A549 treated with AZD2906 at 1 μM for 4 hours (cell line): Measurements from ENCODE around the gene RAB35. TPM values are rescaled to one million over a fixed set of nuclear protein-coding genes. Genes with fewer than 3 reads are reported as not detected.

Experiments
- total RNA-seq: library from RNA; stranded (reverse); fragments of 200-300 nt; extraction: Qiagen RNA extraction; gene quantifications from 5 replicates; pipeline ENCODE4 v1.2.3, GENCODE V29; 2022

RAB35 gene
- total RNA-seq, result 76.5 to 86.6 TPM (median 83.3 TPM) in 5 replicates

DNA sequence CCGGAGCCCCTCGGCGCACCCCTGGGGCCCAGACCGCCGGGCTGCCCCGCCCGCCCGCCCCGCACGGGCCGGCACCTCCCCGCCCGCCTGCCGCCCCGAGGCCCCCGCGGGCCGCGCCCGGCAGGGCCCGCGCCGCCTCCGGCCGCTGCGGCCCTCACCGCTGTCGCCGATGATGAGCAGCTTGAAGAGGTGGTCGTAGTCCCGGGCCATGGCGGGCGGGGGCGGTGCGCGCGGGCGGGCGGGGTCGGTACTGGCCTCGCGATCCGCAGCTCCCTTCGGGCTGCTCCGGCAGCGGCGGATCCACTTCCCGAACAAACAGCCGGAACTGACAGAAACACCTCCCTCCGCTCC is at the start of gene RAB35:
Gene RAB35, minus strand, starts transcription at position 313 of the 351 bp plus-strand sequence. Its CDS starts 103 bp downstream, at position 210.

Other genes starting within 250 kb of the RAB35 start
- 9.4 to 14.4 TPM (median 10.9 TPM) in 5 replicates for gene CIT, start 239.4 kb downstream of the RAB35 start, total RNA-seq
- gene BICDL1, start 127.5 kb downstream of the RAB35 start, total RNA-seq, result 2.9 to 4.6 TPM (median 4.0 TPM) in 5 replicates
- 50.8 to 56.5 TPM (median 51.9 TPM) in 5 replicates for gene GCN1, start 78.0 kb upstream of the RAB35 start, total RNA-seq
- 3,507 to 3,667 TPM (median 3,535 TPM) in 5 replicates for gene RPLP0, start 84.4 kb upstream of the RAB35 start, total RNA-seq
- 207 to 234 TPM (median 224 TPM) in 5 replicates for gene PXN, start 149.0 kb upstream of the RAB35 start, total RNA-seq
- gene RNU4-2, start 175.2 kb upstream of the RAB35 start, total RNA-seq, result 10.8 to 65.1 TPM in 2 of 5 replicates, not detected in the others
- 97.7 TPM in 1 of 5 replicates, not detected in the others for gene RNU4-1, start 176.5 kb upstream of the RAB35 start, total RNA-seq
- gene SIRT4, start 185.6 kb upstream of the RAB35 start, total RNA-seq, result 0.41 to 0.98 TPM (median 0.71 TPM) in 5 replicates
- 0.20 TPM in 1 of 5 replicates, not detected in the others for gene PLA2G1B, start 211.0 kb upstream of the RAB35 start, total RNA-seq